Measurements from ENCODE around the gene TNFRSF25.

DNA sequence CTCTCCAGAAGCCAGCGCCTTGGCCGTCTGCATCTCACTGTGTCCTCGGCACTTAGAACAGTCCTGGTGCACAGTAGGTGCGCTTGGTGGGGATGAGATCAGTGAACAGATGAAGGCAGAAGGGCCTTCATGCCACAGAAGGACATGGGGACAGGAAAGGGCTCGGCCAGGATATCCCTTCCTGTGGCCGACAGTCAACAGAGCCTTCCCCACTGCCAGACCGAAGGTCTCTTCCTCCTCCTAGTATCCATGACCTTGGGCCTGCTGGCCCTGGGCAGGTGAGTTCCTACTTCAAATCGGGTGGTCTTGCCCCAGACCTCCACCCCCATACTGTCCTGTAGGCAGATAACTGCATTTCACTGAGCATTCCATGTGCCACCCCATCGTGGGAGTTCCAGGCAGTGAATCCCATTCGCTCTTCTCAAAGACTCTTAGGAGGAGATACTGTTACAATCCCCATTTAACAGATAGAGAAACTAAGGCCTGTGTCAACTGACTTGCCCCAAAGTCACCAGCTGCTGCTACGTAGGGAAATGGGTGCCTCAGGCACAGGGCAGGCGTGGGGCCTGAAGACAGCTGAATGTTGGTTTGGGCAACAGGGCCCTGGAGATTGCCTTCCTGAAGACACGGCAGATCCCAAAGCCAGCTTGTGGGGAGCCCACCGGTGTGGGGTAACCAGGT is 22.0 kb upstream of the TNFRSF25 start:
- TF ChIP-seq, protein P1, sequence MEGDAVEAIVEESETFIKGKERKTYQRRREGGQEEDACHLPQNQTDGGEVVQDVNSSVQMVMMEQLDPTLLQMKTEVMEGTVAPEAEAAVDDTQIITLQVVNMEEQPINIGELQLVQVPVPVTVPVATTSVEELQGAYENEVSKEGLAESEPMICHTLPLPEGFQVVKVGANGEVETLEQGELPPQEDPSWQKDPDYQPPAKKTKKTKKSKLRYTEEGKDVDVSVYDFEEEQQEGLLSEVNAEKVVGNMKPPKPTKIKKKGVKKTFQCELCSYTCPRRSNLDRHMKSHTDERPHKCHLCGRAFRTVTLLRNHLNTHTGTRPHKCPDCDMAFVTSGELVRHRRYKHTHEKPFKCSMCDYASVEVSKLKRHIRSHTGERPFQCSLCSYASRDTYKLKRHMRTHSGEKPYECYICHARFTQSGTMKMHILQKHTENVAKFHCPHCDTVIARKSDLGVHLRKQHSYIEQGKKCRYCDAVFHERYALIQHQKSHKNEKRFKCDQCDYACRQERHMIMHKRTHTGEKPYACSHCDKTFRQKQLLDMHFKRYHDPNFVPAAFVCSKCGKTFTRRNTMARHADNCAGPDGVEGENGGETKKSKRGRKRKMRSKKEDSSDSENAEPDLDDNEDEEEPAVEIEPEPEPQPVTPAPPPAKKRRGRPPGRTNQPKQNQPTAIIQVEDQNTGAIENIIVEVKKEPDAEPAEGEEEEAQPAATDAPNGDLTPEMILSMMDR (IDR thresholded peaks at IDR 0.05), result no peak
- TF ChIP-seq POLR2A (IDR thresholded peaks at IDR 0.05; ENCODE audit: low read length), result no peak
- TF ChIP-seq, protein P2, sequence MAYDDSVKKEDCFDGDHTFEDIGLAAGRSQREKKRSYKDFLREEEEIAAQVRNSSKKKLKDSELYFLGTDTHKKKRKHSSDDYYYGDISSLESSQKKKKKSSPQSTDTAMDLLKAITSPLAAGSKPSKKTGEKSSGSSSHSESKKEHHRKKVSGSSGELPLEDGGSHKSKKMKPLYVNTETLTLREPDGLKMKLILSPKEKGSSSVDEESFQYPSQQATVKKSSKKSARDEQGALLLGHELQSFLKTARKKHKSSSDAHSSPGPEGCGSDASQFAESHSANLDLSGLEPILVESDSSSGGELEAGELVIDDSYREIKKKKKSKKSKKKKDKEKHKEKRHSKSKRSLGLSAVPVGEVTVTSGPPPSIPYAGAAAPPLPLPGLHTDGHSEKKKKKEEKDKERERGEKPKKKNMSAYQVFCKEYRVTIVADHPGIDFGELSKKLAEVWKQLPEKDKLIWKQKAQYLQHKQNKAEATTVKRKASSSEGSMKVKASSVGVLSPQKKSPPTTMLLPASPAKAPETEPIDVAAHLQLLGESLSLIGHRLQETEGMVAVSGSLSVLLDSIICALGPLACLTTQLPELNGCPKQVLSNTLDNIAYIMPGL (CRISPR knock-in tag; IDR thresholded peaks at IDR 0.05; ENCODE audit: borderline replicate concordance), result no peak
- no peak for TF ChIP-seq EP300 (IDR thresholded peaks at IDR 0.05)
- no peak for TF ChIP-seq RFX5 (IDR thresholded peaks at IDR 0.05)
